CD4-positive, alpha-beta T cell treated with Interferon alpha-2 for 1 hour (primary cell): Measurements from ENCODE around the gene SGMS1.

Experiments used
- DNase-seq, 2 donors: peaks; one replicate each; pipeline ENCODE4 v3.0.0-alpha.2; 2020 to 2022

SGMS1 gene

DNA sequence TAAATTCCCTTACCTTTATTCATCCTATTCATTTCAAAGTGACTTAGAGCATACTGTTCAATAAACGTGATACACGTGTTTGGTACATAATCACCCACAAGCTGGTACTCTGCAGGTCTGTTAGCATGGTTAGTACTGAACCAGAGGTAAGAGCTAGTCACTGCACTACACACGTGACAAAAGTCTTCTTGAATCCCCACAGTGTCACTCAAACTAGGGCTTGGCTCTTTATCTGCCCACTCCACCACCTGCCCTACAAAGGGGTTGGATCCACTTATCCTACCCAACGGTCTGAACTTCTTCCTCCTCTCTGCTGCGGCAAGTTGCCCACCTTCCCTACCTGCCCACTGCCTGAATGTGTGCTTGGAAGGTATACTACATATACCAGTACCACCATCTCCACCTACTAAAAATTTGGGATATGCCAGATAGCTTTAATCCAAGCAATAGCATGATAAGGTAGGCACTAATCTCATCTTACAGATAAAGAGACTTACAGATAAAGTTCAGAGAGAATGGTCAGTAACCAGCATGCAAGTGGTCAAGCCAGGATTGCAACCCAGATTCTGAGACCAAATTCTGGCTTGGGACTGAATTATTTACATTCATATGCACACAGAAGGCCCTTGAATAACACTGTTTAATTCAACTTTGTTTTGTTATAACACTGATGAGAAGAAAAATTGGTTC is 92.2 kb downstream of the SGMS1 start:
- DNase-seq, result no peak

DNA sequence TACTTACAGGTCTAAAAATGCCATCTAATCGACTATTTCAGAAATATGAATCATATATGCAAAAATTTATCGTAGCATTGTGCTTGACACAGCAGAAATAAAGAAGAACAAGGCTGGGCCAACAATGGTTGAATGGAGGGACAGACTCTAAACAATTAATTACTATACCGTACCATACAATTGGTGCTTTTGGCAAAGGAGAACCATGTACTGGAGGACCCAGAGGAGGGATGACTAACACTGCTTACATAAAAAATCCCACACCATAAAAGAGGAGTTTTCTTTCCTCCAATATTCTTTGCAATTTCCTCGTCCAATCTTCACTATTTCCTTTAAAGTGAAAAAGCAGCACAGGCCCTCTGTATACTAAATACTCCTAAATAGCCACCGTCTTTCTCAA is 94.1 kb downstream of the SGMS1 start:
- DNase-seq, result no peak

DNA sequence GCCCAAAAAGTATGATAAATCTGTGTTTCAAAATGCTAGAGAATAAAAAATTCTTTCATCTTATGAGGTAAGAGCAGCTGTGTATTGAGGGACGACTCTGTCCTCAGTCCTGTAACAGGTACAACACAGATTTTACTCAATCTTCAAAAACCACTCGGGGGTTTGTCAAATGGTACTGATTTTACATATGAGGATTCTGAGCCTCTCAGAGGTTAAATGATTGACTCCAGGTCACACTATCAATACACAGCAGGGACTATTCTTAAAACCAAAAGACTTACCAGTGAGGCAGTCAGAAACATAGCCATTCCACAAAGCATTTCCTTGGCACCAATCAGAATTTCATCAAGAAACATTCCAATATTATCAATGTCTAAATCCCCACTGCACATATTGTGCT is 95.5 kb downstream of the SGMS1 start:
- DNase-seq, result no peak

DNA sequence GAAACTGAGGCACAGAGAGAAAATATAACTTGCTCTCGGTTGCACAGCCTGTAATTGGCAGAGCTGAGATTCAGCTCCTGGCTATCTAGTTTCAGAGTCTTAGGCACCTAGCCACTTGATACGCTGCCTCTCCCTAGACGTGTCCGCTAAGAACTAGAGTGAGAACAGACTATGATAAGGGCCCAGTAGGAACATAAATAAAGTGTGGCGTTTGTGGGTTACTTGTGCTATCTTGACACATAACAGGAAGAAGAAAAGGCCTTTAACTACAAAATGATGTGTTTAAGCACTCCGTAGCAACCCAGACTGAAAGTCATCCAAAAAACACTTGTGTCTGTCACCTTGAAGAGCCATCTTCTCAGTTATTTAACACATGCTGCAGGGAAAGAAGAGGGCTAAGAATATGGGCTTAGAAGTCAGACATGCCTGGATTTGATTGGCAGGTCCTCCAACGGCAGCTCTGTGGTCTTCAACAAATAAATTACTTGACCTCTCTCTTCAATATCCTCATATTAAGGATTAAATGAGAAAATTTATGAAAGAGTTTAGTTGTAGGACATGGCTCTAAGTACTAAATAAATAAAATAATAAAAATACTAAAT is 96.2 kb downstream of the SGMS1 start:
- peak in 1 of 2 donors; percentile 39 for DNase-seq

DNA sequence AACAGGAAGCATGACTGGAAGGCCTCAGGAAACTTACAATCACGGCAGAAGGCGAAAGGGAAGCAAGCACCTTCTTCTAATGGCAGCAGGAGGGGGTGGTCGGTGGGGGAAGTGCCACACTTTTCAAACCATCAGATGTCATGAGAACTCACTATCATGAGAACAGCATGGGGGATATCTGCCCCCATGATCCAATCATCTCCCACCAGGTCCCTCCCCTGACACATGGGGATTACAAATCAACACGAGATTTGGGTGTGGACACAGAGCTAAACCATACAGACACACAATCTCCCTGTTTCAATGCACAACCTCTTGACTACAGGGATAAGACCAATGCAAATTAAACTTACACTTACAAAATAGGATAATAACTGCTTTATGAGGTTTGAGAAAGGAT is 97.6 kb downstream of the SGMS1 start:
- DNase-seq, result no peak

DNA sequence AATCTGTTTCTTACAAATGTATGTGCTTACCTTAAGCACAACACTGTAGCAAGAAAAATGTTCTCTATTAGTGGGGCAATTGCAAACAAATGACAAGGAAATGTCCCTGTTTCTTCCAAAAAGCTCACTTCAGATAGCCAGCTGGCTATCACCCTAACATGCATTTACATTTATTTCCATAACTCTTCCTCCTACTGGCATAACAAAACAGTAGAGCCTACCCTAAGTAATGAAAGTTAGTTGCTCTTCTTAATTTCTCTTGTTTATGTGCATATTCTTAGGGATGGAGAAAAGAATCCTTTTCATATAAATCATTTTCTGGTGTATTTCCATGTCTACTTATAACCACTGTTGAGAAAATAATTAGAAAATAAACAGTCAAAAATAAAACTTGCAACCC is 100.4 kb downstream of the SGMS1 start:
- DNase-seq, result no peak

DNA sequence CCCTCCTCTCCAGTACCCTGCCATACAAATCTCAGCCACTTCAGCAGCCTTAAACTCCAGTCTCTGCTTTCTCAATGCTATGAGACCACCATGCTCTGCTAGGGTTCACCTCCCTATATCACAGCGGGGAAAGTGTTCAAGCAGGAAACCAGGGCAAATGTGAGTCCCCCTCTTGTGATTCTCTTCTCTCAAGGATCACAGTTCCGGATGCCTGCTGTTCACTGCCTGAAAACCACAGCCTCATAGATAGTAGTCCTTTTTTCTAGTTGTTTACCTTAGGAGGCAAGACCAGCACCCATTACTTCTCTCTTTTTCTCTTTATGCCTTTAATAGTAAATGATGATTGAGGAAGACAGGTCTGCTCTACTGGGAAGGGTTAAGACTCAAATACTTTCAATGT is 100.8 kb downstream of the SGMS1 start:
- no peak for DNase-seq

DNA sequence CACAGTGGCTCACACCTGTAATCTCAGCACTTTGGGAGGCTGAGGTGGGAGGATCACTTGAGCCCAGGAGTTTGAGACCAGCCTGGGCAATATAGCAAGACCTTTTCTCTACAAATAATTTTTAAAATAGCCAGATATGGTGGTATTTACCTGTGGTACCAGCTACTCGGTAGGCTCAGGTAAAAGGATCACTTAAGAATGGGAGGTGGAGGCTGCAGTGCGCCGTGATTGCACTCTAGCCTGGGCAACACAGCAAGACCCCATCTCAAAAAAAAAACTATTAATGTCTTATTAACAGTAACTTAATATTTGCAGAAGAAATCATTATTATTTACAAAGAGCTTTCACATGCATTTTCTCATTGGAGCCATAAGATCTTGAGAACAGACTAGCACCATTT is 103.6 kb downstream of the SGMS1 start:
- no peak for DNase-seq

DNA sequence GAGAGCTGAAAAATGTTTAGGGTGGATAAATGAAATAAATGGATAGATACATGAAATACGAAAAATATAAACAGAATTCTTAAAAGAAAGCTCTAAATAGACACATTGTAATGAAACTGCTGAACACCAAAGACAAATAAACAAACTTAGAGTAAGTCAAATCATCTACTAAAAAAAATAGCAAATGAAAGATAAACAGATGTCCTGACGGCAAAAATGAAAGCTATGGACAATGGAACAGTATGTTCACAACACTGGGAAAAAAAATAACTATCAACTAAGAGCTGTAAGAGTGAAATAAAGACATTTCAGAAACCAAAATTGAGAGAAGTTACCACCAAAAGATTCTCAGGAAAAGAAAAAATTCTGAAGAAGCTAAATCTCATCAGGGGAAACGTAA is 106.1 kb downstream of the SGMS1 start:
- DNase-seq, result no peak

DNA sequence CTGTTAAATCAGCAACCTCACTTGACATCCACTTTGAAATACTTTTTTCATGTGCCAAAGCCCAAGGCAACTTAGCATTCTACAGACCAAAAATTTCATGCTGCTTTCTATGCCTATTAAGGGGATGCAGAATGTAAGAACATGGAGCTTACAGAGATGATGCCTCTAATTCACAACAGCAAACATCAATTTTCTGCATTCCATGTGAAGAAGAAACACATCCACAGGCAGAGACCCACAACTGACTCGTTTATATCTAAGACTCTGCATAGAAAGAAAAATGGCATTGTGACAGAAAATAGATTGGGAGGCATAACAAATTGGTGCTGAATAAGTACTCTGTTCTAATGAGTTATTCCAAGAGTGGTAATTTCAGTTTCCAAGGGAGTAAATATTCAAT is 107.6 kb downstream of the SGMS1 start:
- DNase-seq, result no peak

DNA sequence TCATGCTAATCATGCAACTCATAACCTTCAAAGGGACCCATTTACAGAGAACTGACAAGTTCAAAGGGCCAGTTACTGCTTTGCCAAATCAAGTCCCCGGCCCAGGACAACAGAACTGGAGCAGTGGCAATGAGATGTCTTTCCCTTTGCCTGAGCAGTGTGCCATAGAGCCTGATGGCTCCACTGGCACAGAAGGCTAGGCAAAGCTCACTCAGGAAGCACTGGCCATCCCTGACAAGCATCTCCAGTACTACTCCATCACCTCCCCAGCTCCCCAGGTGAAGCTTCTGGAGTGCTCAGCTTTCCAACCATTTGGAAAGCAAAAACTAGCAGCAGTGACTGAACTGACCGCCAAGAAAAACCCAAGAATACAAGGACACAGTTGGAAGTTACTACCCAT is 108.3 kb downstream of the SGMS1 start:
- no peak for DNase-seq

DNA sequence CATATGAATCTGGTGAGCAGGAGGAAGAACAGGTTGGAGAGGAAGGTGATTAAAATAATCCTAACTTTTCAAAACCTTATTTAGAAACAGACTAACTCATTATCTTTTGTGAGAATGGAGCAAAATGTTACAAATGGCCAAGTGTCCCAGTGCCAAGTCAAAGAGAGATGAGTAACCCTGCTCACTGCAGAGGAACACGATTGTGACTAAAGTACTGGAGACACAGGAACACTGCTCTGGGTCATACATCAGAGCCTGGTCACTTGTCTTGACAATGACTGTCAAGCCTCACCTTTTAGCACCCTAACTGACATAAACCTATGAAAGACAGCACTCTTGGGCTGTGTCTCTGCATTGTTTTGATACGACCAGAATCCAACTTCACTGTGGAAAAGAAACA is 108.8 kb downstream of the SGMS1 start:
- DNase-seq, result no peak

DNA sequence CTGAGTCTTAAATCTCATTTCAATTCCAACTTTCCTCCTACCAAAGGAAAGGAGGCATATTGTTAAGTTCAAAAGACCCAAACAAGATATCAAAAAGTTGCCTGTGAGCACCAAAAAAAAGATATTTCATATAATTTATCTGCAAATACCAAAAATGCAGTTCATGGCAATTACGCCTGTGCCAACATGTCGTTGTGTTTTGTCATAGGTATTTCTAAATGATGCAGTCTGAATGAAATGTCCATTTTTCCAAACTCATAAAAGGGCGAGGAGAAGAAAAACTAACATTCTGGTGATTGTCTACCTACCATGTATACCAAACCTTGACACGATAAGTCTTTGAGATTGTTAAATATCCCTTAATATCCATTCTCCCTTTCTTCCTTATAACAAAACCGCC is 109.8 kb downstream of the SGMS1 start:
- DNase-seq, result no peak

DNA sequence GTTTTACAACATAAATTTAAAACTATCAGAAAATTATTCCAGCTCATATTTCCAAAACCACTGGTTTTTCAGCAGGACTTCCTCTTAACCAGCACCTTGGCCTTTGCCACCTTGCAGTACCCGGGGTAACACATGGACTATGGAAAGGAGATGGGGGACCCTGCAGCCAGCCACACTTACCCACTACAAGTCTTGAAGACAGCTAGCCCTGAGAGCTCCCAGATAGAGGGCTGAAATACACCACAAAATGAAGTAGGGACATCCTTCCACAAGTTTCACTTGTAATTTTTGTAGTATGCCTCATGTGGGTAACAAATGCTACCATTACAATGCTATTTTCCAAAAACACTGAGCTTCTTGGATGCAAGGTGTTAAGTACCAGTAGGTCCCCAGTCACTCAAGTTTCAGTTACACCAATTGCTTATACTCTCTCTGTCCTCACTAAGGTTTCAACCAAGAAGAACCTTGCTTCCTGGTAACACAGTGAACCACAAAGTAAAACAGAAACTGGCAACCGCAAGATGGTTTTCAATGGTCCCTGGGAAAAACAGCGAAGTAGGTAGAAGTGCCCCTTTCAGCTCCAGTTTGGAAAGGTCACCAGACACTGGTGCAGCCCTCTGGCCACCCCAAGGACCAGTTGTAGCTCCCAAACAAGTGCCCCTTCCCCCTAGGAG is 110.9 kb downstream of the SGMS1 start:
- DNase-seq, result peak in 1 of 2 donors; percentile 60

DNA sequence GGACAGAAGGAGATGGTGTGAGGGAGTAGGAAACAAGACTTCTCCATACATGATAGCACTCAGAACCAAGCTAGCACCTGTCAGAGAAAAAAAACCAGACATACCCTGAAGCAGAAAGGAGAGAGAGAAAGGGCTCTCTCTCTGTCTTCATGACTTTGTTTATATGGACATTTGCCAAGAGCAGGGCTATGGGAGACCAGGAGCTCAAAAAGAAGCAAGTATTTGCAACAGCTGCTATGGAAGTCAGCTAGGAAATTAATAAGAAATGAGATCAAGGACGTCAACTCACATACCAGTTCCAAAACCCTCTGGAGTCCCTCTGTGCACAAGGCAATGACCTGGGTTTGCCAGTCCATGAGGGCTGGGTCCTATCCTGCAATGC is 111.6 kb downstream of the SGMS1 start:
- no peak for DNase-seq

DNA sequence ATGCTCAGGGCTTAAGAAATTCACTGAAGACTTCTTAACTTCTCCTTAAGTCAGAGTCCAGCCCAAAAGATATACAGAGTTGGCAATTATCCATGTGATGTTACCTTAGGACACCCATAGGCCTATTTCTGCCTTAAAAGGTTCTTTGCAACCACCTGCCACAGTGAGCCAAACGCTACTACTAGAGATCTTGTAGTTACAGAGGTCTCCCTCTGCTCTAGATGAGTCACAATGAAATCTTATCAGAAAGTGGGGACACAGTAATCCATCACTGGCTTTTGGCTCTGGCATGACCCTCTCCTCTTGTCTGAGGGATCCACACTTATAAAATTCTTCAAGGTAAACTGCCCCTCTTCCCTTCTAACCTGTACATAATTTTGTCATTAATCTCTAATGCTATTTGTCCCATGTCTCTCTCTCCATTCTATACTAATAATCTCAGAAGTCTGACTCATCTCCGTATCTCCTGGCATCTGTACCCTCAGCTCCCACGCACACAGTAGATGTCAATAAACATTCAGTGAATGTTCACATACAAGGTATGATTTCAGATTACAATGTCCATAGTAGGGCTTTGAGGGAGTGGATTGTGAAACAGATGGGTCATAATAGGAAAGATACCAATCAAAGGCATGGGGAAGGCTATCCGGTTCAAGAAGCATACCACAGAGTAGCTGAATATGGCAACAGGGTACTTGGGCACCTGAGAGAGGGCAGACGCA is 112.1 kb downstream of the SGMS1 start:
- peak in 1 of 2 donors; percentile 13 for DNase-seq

DNA sequence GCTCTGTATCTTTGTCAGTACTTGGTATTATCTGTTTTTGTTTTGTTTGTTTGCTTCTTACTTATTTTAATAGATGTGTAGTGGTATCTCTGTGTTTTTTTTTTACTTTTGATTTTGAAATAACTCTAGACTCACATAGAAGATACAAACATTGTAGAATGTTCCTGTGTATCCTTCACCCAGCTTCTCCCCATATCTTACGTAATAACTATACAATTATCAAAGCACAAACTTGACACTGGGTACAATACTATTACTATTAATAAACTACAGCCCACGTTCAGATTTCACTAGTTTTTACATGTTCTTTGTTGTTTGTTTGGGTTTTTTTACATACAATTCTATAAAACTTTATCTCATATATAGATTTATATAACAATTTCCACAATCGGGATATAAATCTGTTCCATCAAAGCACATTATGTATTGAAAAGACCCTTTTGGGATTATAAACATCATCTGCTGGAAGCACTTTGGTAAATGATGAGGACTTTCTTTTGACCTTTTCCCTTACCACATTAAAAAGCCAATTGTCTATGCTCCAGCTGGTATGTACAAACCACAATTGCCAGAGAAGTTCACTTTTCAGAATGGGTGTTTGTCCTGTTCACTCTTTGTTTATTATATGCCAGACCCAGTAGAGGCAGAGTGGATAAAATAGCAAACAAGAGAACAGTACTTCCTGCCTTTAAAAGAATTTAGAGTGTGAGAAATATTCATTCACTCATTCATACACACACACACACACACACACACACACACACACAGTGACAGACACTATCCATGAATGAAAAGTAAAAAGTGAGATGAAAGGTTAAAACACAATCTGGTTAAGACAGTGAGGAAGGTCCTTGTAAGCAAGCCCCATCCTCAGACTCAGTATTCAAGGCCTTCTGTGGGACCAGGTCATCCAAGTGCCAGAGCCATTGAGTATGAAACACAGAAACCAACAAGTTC is 113.0 kb downstream of the SGMS1 start:
- DNase-seq, result no peak

DNA sequence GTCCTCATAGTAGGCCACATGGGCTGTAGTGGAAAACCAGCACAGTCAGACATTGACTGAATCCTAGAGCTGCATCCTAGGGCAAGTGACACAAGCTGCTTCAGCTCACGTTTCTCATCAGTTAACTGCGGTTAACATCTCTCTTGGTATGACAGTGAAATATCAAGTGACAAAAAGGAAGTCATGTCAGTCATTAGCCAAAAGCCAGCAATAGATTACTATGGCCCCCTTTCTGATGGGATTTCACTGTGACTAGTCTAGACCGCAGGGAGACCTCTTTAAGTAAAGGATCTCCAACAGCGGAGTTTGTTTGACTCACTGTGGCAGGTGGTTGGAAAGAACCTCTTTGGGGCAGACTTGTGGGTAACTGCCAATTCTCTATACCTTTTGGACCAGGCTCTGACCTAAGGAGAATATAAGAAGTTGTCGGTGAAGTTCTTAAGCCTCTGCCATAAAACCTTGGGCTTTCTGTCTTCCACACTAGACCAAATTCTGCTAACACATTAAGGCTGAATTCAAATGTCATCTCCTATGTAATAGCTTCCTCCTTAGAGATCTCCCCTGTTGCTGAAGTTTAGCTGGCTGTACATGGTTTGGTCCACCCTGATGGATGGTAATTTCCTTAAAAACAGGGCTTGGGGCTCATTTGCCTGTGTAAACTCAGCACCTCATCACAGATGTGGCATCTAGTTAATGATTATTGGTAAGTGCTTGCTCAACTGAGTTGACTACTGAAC is 115.3 kb downstream of the SGMS1 start:
- peak in 1 of 2 donors; percentile 51 for DNase-seq

DNA sequence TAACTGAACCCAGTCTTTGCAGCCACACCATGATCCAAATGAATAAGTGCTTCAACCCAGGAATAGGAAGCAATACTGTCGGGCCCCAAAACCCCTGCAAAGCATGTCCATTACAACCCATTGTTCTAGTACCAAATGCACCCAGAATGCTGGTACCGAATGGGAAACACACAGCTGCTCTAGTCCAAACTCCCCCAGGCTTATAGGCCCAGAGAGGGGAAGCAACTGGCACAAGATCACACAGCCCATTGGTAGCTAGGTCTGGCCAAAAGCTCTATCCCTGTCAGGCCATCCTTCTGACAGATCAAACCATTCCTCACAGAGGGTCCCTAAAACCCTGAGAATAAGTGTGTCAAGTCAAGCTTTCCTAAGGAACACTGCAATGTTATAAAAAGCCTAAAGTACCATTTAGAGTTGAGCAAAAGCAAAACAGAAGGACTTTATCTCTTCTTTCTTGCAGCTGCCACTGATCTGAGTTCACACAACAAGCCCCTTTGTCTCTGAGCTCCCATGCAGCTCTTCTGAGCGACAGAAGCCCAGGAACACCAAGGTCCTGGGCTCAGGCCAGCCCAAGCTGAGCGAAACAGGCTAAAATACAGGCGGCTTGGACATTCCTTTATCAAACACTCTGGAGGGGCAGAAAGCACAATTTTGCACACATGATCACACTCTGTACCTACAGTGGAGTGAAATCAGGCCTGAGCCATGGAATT is 116.7 kb downstream of the SGMS1 start:
- DNase-seq, result no peak

DNA sequence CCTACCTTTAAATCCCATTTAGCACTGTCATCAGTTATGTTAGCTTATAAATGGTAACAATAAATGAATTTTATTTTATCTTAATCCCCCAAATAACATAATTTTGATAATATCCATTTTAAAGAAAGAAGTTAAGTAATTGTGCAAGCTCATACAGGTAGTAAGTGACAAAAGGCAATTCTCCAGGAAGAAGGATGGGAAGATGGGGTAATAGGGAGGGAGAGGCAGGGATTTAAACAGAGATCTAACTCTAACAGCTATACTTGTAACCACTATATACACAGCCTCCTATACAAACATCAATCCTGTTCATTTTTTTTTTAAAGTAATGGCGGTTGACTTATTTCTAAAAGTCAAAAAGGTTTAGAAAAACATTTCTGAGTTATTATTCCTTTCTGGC is 119.4 kb downstream of the SGMS1 start:
- DNase-seq, result no peak

DNA sequence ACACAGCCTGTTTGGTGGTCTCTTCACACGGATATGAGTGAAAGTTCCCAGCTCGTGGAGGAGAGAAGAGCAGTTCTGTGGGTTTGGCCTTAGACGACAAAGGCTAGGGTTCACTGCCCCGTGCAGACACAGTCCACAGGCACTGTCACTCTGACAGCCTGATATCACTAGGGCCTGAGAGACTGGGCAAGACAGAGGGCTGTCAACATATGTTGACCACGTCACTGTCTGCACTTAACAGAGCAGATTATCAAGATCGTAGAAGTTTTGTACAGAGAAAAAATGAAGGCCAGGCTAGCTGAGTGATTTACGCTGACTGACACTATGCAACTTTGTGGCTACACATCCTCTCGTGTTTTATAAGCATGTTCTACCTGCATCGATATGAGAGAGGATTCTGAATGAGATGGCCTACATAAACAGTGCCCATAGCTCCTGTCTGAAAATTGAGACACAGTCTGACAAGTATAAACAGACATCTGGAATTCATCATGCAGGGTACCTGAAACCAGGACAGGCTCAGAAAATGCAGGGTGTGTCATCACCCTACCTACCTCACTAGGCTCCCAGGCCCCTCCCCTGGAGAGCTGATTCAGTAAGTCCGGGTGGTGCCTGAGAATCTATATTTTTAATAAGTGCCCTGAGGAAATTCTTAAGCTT is 120.0 kb downstream of the SGMS1 start:
- no peak for DNase-seq
